ENCODE measurements around the gene PSMC6. TPM values are rescaled to one million over a fixed set of nuclear protein-coding genes. Genes with fewer than 3 reads are reported as not detected.

PSMC6 gene
- total and polyA plus RNA-seq, 2 of the 13 experiments (the other 11 are each of a cell fraction or from before 2014, with no cell fraction given) = 90.0 to 210 TPM

DNA sequence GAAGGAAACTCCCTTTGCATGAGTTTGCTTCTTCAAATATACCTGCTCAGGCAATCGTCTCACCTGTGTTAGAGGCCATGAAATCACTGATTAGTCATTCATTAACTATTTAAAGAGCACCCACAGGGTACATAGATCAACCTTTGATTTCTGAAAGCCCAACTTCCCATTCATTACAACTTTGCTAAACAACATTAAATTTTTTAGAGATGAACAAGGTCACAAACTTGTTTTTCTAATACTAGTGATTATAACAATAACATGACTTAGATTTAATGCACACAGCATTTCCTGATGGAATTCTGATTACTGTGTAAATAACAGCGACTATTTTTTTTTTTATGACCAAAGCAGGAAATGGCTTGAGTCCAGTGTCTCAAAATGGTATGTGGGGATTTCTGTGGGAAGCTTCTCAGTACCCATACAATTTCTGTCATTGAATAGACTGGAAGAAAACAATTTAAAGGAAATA is 6.3 kb upstream of the PSMC6 start (continued):
- TF ChIP-seq, protein P1, sequence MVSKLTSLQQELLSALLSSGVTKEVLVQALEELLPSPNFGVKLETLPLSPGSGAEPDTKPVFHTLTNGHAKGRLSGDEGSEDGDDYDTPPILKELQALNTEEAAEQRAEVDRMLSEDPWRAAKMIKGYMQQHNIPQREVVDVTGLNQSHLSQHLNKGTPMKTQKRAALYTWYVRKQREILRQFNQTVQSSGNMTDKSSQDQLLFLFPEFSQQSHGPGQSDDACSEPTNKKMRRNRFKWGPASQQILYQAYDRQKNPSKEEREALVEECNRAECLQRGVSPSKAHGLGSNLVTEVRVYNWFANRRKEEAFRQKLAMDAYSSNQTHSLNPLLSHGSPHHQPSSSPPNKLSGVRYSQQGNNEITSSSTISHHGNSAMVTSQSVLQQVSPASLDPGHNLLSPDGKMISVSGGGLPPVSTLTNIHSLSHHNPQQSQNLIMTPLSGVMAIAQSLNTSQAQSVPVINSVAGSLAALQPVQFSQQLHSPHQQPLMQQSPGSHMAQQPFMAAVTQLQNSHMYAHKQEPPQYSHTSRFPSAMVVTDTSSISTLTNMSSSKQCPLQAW (CRISPR knock-in tag; IDR thresholded peaks at IDR 0.05) = no peak
- TF ChIP-seq ZNF792 (CRISPR knock-in tag; IDR thresholded peaks at IDR 0.05) = no peak
- TF ChIP-seq CC2D1A (CRISPR knock-in tag; IDR thresholded peaks at IDR 0.05) = no peak
- peak; percentile 32; the same call in 1 of the 2 replicates for TF ChIP-seq ELF1 (CRISPR knock-in tag; IDR thresholded peaks at IDR 0.05)
- TF ChIP-seq, protein P2, sequence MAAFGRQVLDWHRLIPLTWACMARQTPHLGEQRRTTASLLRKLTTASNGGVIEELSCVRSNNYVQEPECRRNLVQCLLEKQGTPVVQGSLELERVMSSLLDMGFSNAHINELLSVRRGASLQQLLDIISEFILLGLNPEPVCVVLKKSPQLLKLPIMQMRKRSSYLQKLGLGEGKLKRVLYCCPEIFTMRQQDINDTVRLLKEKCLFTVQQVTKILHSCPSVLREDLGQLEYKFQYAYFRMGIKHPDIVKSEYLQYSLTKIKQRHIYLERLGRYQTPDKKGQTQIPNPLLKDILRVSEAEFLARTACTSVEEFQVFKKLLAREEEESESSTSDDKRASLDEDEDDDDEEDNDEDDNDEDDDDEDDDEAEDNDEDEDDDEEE (CRISPR knock-in tag; IDR thresholded peaks at IDR 0.05) = no peak

DNA sequence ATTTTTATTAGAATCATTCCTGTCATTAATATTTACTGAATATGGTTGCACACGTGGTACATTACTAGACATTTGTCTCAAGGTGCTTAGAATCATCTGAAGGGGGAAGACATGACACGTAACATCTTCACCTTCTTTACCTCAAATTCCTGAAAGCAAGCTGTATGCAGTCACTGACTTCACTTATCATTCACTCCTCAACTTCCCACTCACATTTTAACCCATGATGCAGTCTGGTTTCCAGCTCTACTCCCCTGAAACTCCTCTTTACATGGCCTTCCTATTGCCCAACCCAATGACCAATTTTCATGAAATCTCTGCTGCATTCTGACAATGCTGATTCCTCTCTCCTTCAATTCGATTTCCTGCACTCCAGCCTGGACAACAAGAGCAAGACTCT is 5.8 kb upstream of the PSMC6 start:
- no peak for ATAC-seq
- intact Hi-C loops (cut with micrococcal nuclease; ENCODE audit: unreplicated experiment) (no loop called here), in situ Hi-C loops (cut with HindIII; ENCODE audit: extremely low pct_ligation_motif_present, low pct_unique_long_range_greater_than_20kb) (no loop called here)
- Histone ChIP-seq H3K9ac (ENCODE audit: insufficient read depth, low read depth, low read length) (0 out of 2 replicates have a peak overlapping the region, but pooled peaks have one; percentile 3), H3K27ac (ENCODE audit: extremely low read length, insufficient read depth, low read length) (peak overlapping the region; percentile 67), H4K20me1 (ENCODE audit: insufficient read depth, low read length) (no peaks in the 10 kb centered on the region), H3K27me3 (ENCODE audit: control insufficient read depth in 1 of 2, insufficient read depth in 2 of 2, low read length in 2 of 2) (no peaks in the 10 kb centered on the region), H3K36me3 (replicated peaks in 1 of 2; ENCODE audit: control insufficient read depth in 1 of 2, insufficient read depth in 2 of 2, low read length in 2 of 2) (no peaks in the 10 kb centered on the region), H3K79me2 (ENCODE audit: insufficient read depth, low read length) (no peaks in the 10 kb centered on the region), H2AFZ (ENCODE audit: low read length) (peak overlapping the region; percentile 76), H3K4me2 (ENCODE audit: low read depth, low read length) (peak overlapping the region; percentile 67), H3K9me3 (ENCODE audit: low read length) (no peaks in the 10 kb centered on the region), H3K4me3 (replicated peaks in 1 of 3; ENCODE audit: insufficient read depth in 1 of 3, low read depth in 2 of 3, low read length in 3 of 3) (peak overlapping the region in 2 of 3 experiments; percentile 8 to 20; a peak in 2 of 6 replicates), H3K4me1 (ENCODE audit: insufficient read depth, low read length) (peaks cover 62% of the 10 kb centered on the region)
- TF ChIP-seq, protein P3, sequence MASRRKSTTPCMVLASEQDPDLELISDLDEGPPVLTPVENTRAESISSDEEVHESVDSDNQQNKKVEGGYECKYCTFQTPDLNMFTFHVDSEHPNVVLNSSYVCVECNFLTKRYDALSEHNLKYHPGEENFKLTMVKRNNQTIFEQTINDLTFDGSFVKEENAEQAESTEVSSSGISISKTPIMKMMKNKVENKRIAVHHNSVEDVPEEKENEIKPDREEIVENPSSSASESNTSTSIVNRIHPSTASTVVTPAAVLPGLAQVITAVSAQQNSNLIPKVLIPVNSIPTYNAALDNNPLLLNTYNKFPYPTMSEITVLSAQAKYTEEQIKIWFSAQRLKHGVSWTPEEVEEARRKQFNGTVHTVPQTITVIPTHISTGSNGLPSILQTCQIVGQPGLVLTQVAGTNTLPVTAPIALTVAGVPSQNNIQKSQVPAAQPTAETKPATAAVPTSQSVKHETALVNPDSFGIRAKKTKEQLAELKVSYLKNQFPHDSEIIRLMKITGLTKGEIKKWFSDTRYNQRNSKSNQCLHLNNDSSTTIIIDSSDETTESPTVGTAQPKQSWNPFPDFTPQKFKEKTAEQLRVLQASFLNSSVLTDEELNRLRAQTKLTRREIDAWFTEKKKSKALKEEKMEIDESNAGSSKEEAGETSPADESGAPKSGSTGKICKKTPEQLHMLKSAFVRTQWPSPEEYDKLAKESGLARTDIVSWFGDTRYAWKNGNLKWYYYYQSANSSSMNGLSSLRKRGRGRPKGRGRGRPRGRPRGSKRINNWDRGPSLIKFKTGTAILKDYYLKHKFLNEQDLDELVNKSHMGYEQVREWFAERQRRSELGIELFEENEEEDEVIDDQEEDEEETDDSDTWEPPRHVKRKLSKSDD (CRISPR knock-in tag; IDR thresholded peaks at IDR 0.05; ENCODE audit: low read depth) = no peak
- TF ChIP-seq TBL1XR1 (IDR thresholded peaks at IDR 0.05; ENCODE audit: borderline replicate concordance, low read length, partially characterized antibody) = no peak
- TF ChIP-seq CREB1 (IDR thresholded peaks at IDR 0.05) = no peak
- TF ChIP-seq CREB1 (CRISPR knock-in tag; IDR thresholded peaks at IDR 0.05) = peak; percentile 12; the same call in 1 of the 2 replicates
- POLR2A ChIA-PET = no interaction called here
- 81% methylated on average over 3 of the region's 3 CpGs for WGBS (ENCODE audit: low lambda C conversion rate)
- no peak for DNase-seq (ENCODE audit: low spot score)
- no peak for FAIRE-seq
- CTCF ChIA-PET (ENCODE audit: low intra/inter-chr PET ratio, low total read pairs) = no interaction called here
- no TSS peak for BruUV-seq (replicated peaks)

Measured in HepG2 (cell line).